Measurements from ENCODE around the gene HOXA11. TPM values are rescaled to one million over a fixed set of nuclear protein-coding genes. Genes with fewer than 3 reads are reported as not detected.
A peak's percentile ranks its signal among the peaks of the same experiment; 100 is the strongest.

The HOXA11 gene
- total and polyA plus RNA-seq, 2 donors, result 9.3 to 39.1 TPM

GRCh38 chr7:27176524-27176845 lies 8.5 kb downstream of the HOXA11 start:
- WGBS, result 37% methylated on average over 3 of the region's 3 CpGs
- no peak for DNase-seq (ENCODE audit: extremely low spot score)
- no peaks in the 10 kb centered on the region for H3K36me3 ChIP-seq (ENCODE audit: insufficient read depth)
- peak overlapping the region; percentile 95 for H3K27ac ChIP-seq (ENCODE audit: low read depth)
- peak overlapping the region; percentile 41 for H3K4me3 ChIP-seq (ENCODE audit: low read depth, low read length)
- H3K4me1 ChIP-seq (ENCODE audit: insufficient read depth), result no peaks in the 10 kb centered on the region

- peak overlapping the region; percentile 95 for H3K27ac ChIP-seq (ENCODE audit: low read depth)
- peak overlapping the region; percentile 41 for H3K4me3 ChIP-seq (ENCODE audit: low read depth, low read length)
- peaks cover 2% of the 10 kb centered on the region for H3K36me3 ChIP-seq (ENCODE audit: insufficient read depth)
- WGBS, result 33% methylated on average over 40 of the region's 40 CpGs
- H3K4me1 ChIP-seq (ENCODE audit: insufficient read depth), result no peaks in the 10 kb centered on the region
- DNase-seq (ENCODE audit: extremely low spot score), result no peak
Measured at GRCh38 chr7:27175626-27176523, 9.2 kb downstream of the HOXA11 start.

- H3K36me3 ChIP-seq (ENCODE audit: insufficient read depth), result peaks cover 2% of the 10 kb centered on the region
- no peak for DNase-seq (ENCODE audit: extremely low spot score)
- H3K27ac ChIP-seq (ENCODE audit: low read depth), result peak overlapping the region; percentile 95
- WGBS, result 52% methylated on average over 12 of the region's 12 CpGs
- peak overlapping the region; percentile 83 for H3K4me3 ChIP-seq (ENCODE audit: low read depth, low read length)
- no peaks in the 10 kb centered on the region for H3K4me1 ChIP-seq (ENCODE audit: insufficient read depth)
Measured at GRCh38 chr7:27174874-27175625, 10.0 kb downstream of the HOXA11 start.

- no peak for DNase-seq (ENCODE audit: extremely low spot score)
- Histone ChIP-seq H3K4me3 (ENCODE audit: low read depth, low read length) (peak within 1 kb of the TSS; percentile 83), H3K4me1 (ENCODE audit: insufficient read depth) (no peaks in the 10 kb centered on the region), H3K27ac (ENCODE audit: low read depth) (peak within 1 kb of the TSS; percentile 95), H3K36me3 (ENCODE audit: insufficient read depth) (peaks cover 2% of the 10 kb centered on the region)
- 5% methylated on average over 82 of the region's 82 CpGs for WGBS
Measured at GRCh38 chr7:27173956-27174873, 10.8 kb downstream of the HOXA11 start, which contains the start of gene HOXA10. Gene HOXA10 (minus strand): TSS chr7:27174320. CDS start chr7:27174306, 14 bp downstream.

- Histone ChIP-seq H3K4me1 (ENCODE audit: insufficient read depth) (no peaks in the 10 kb centered on the region), H3K4me3 (ENCODE audit: low read depth, low read length) (peak overlapping the region; percentile 83), H3K36me3 (ENCODE audit: insufficient read depth) (peaks cover 2% of the 10 kb centered on the region), H3K27ac (ENCODE audit: low read depth) (peak overlapping the region; percentile 95)
- WGBS, result 0% methylated on average over 59 of the region's 59 CpGs
- no peak for DNase-seq (ENCODE audit: extremely low spot score)
Measured at GRCh38 chr7:27173511-27173955, 11.5 kb downstream of the HOXA11 start.

GRCh38 chr7:27172823-27173510 lies 12.1 kb downstream of the HOXA11 start:
- H3K4me3 ChIP-seq (ENCODE audit: low read depth, low read length), result peak overlapping the region; percentile 83
- no peak for DNase-seq (ENCODE audit: extremely low spot score)
- peaks cover 2% of the 10 kb centered on the region for H3K36me3 ChIP-seq (ENCODE audit: insufficient read depth)
- no peaks in the 10 kb centered on the region for H3K4me1 ChIP-seq (ENCODE audit: insufficient read depth)
- H3K27ac ChIP-seq (ENCODE audit: low read depth), result peak overlapping the region; percentile 95
- under 1% methylated on average over 58 of the region's 58 CpGs for WGBS

- no peak for DNase-seq (ENCODE audit: extremely low spot score)
- Histone ChIP-seq H3K36me3 (ENCODE audit: insufficient read depth) (peaks cover 2% of the 10 kb centered on the region), H3K4me1 (ENCODE audit: insufficient read depth) (no peaks in the 10 kb centered on the region)
Measured at GRCh38 chr7:27172315-27172774, 12.7 kb downstream of the HOXA11 start.

GRCh38 chr7:27171637-27172314 lies 13.3 kb downstream of the HOXA11 start:
- no peak for DNase-seq (ENCODE audit: extremely low spot score)
- peak overlapping the region; percentile 87 for H3K27ac ChIP-seq (ENCODE audit: low read depth)
- no peaks in the 10 kb centered on the region for H3K4me1 ChIP-seq (ENCODE audit: insufficient read depth)
- peaks cover 2% of the 10 kb centered on the region for H3K36me3 ChIP-seq (ENCODE audit: insufficient read depth)
- 19% methylated on average over 30 of the region's 30 CpGs for WGBS
- H3K4me3 ChIP-seq (ENCODE audit: low read depth, low read length), result peak overlapping the region; percentile 83

More at GRCh38 chr7:27172315-27172774, 12.7 kb downstream of the HOXA11 start:
- H3K4me3 ChIP-seq (ENCODE audit: low read depth, low read length), result peak overlapping the region; percentile 83
- 11% methylated on average over 10 of the region's 10 CpGs for WGBS
- H3K27ac ChIP-seq (ENCODE audit: low read depth), result peak overlapping the region; percentile 87

GRCh38 chr7:27171325-27171636 lies 13.8 kb downstream of the HOXA11 start:
- WGBS, result 17% methylated on average over 8 of the region's 8 CpGs
- H3K4me3 ChIP-seq (ENCODE audit: low read depth, low read length), result peak overlapping the region; percentile 83
- H3K27ac ChIP-seq (ENCODE audit: low read depth), result peak overlapping the region; percentile 87
- H3K4me1 ChIP-seq (ENCODE audit: insufficient read depth), result no peaks in the 10 kb centered on the region
- H3K36me3 ChIP-seq (ENCODE audit: insufficient read depth), result peaks cover 2% of the 10 kb centered on the region
- no peak for DNase-seq (ENCODE audit: extremely low spot score)

- H3K4me1 ChIP-seq (ENCODE audit: insufficient read depth), result no peaks in the 10 kb centered on the region
- WGBS, result 24% methylated on average over 11 of the region's 11 CpGs
- H3K4me3 ChIP-seq (ENCODE audit: low read depth, low read length), result peak overlapping the region; percentile 83
- peak overlapping the region; percentile 98 for H3K27ac ChIP-seq (ENCODE audit: low read depth)
- H3K36me3 ChIP-seq (ENCODE audit: insufficient read depth), result peaks cover 2% of the 10 kb centered on the region
- no peak for DNase-seq (ENCODE audit: extremely low spot score)
Measured at GRCh38 chr7:27170426-27171324, 14.4 kb downstream of the HOXA11 start.

GRCh38 chr7:27169658-27170425 lies 15.2 kb downstream of the HOXA11 start:
- WGBS, result 2% methylated on average over 46 of the region's 46 CpGs
- H3K27ac ChIP-seq (ENCODE audit: low read depth), result peak overlapping the region; percentile 98
- no peaks in the 10 kb centered on the region for H3K4me1 ChIP-seq (ENCODE audit: insufficient read depth)
- no peak for DNase-seq (ENCODE audit: extremely low spot score)
- H3K36me3 ChIP-seq (ENCODE audit: insufficient read depth), result peaks cover 2% of the 10 kb centered on the region
- H3K4me3 ChIP-seq (ENCODE audit: low read depth, low read length), result peak overlapping the region; percentile 57

Measured in urinary bladder (tissue), 4 donors.